A549 (cell line): ENCODE measurements around the gene HARBI1. TPM values are rescaled to one million over a fixed set of nuclear protein-coding genes. Genes with fewer than 3 reads are reported as not detected.

Experiments
- ATAC-seq, 2 experiments: fragments of 200-7000 bp in 1 of 2; fragments of >200 bp in 1 of 2; cut with Nextera tagmentation in 1 of 2; cut with Tn5 transposase in 1 of 2; 3 replicates each; pipeline versions ENCODE4 v1.8.0 to v1.9.1; 2018 to 2020; ENCODE audit warnings: mild to moderate bottlenecking in 1 of 2, moderate library complexity in 1 of 2
- CTCF ChIA-PET: fragments of 300-600 bp; sonication (Branson Sonifier 250); formaldehyde crosslinking; extraction: SDS; loops from one replicate; lab custom pipeline; 2021; ENCODE audit warnings: antibody characterized with exemption, inconsistent platforms; lab: Yijun Ruan, JAX
- POLR2A ChIA-PET: fragments of 350-600 bp; formaldehyde crosslinking; extraction: SDS; loops from one replicate; lab custom pipeline; 2021; ENCODE audit warnings: antibody characterized with exemption, inconsistent platforms; lab: Yijun Ruan, JAX
- DNase-seq, 2 experiments: peaks; one replicate each; pipeline versions ENCODE4 v3.0.0 to v3.0.0-alpha.2; 2011 to 2016; ENCODE audit warnings: low read depth in 1 of 2, low spot score in 1 of 2
- FAIRE-seq: peaks from 2 replicates; lab custom pipeline; 2011; peaks lifted over from hg19 to GRCh38; lab: Jason Lieb, UNC
- H3K27ac ChIP-seq, 2 experiments: fragments of >200 bp; sonication (Bioruptor Twin); formaldehyde crosslinking; 3 replicates each; pipeline ENCODE4 v1.5.1; 2016 to 2017
- H3K4me1 ChIP-seq: fragments of >200 bp; sonication (Bioruptor Twin); formaldehyde crosslinking; 3 replicates; pipeline ENCODE4 v1.6.1; 2016
- H3K4me2 ChIP-seq: fragments of >200 bp; sonication (Bioruptor Twin); formaldehyde crosslinking; 3 replicates; pipeline ENCODE4 v1.6.1; 2016
- H3K4me3 ChIP-seq: fragments of >200 bp; sonication (Bioruptor Twin); formaldehyde crosslinking; 3 replicates; pipeline ENCODE4 v1.5.1; 2016
- H3K9me3 ChIP-seq: fragments of >200 bp; sonication (Bioruptor Twin); formaldehyde crosslinking; 3 replicates; pipeline ENCODE4 v1.6.1; 2016
- BHLHE40 ChIP-seq: IDR thresholded peaks from 2 replicates; pipeline ENCODE4 v1.6.1; 2012; ENCODE audit warnings: low read depth, low read length, inconsistent platforms
- CBX2 ChIP-seq: fragments of 200-600 bp; sonication (generic); IDR thresholded peaks from 2 replicates; pipeline ENCODE4 v1.6.1; 2016; ENCODE audit warnings: low read depth, mild to moderate bottlenecking, borderline replicate concordance
- CBX8 ChIP-seq: fragments of 200-600 bp; sonication (generic); IDR thresholded peaks from 2 replicates; pipeline ENCODE4 v1.6.1; 2016
- CHD4 ChIP-seq: fragments of 200-600 bp; sonication (generic); IDR thresholded peaks from 2 replicates; pipeline ENCODE4 v1.6.1; 2016; ENCODE audit warnings: antibody characterized with exemption, mild to moderate bottlenecking, borderline replicate concordance
- E2F6 ChIP-seq: IDR thresholded peaks from 2 replicates; pipeline ENCODE4 v1.6.1; 2012; ENCODE audit warnings: low read depth, borderline replicate concordance
- EP300 ChIP-seq, 2 experiments: fragments of >200 bp; sonication (Bioruptor Twin); formaldehyde crosslinking; IDR thresholded peaks; 2 replicates in 1 of 2; 3 replicates in 1 of 2; pipeline ENCODE4 v1.6.1; 2016 to 2017
- FOSB ChIP-seq: fragments of 250-450 bp; sonication (Bioruptor Pico); IDR thresholded peaks from 2 replicates; pipeline ENCODE4 v1.5.0; 2020; ENCODE audit warnings: mild to moderate bottlenecking, moderate library complexity
- FOSL2 ChIP-seq, 2 experiments: fragments of 450-650 bp in 1 of 2; fragments of >200 bp in 1 of 2; sonication (Bioruptor Twin) in 1 of 2; formaldehyde crosslinking; IDR thresholded peaks; 2 replicates each; pipeline versions ENCODE4 v1.5.0 to v1.6.1; 2016 to 2020; ENCODE audit warnings: mild to moderate bottlenecking in 1 of 2, moderate library complexity in 1 of 2
- FOXS1 ChIP-seq: fragments of 250-450 bp; sonication (Bioruptor Pico); IDR thresholded peaks from 2 replicates; pipeline ENCODE4 v1.5.0; 2020; ENCODE audit warnings: mild to moderate bottlenecking, moderate library complexity
- HDAC2 ChIP-seq: fragments of 200-600 bp; sonication (generic); IDR thresholded peaks from 2 replicates; pipeline ENCODE4 v1.6.1; 2016
- HES2 ChIP-seq: fragments of >200 bp; sonication (Bioruptor Twin); formaldehyde crosslinking; IDR thresholded peaks from 2 replicates; pipeline ENCODE4 v1.6.1; 2016
- HEYL ChIP-seq: fragments of 250-450 bp; sonication (Bioruptor Pico); IDR thresholded peaks from 2 replicates; pipeline ENCODE4 v1.8.0; 2021; ENCODE audit warnings: mild to moderate bottlenecking, moderate library complexity
- HOXB5 ChIP-seq: fragments of 250-450 bp; sonication (Bioruptor Pico); IDR thresholded peaks from 2 replicates; pipeline ENCODE4 v1.5.0; 2020; ENCODE audit warnings: mild to moderate bottlenecking, moderate library complexity
- KDM1A ChIP-seq: fragments of 200-600 bp; sonication (generic); IDR thresholded peaks from 2 replicates; pipeline ENCODE4 v1.6.1; 2016; ENCODE audit warnings: low read depth, mild to moderate bottlenecking
- MAFK ChIP-seq: fragments of 450-650 bp; IDR thresholded peaks from 2 replicates; pipeline ENCODE4 v1.6.1; 2014; ENCODE audit not compliant: partially characterized antibody
- MAZ ChIP-seq: fragments of 150-350 bp; IDR thresholded peaks from 2 replicates; pipeline ENCODE4 v1.6.1; 2014; ENCODE audit warnings: antibody characterized with exemption, low read depth, low read length, borderline replicate concordance
- PBX3 ChIP-seq: IDR thresholded peaks from 2 replicates; pipeline ENCODE4 v1.6.1; 2012
- RFX5 ChIP-seq: fragments of 450-650 bp; IDR thresholded peaks from 2 replicates; pipeline ENCODE4 v1.7.1; 2014; ENCODE audit warnings: antibody characterized with exemption, mild to moderate bottlenecking, moderate library complexity
- SREBF2 ChIP-seq: fragments of 450-650 bp; IDR thresholded peaks from 2 replicates; pipeline ENCODE4 v1.6.1; 2014; ENCODE audit warnings: mild to moderate bottlenecking, moderate library complexity
- TFCP2L1 ChIP-seq: fragments of 250-450 bp; sonication (Bioruptor Pico); IDR thresholded peaks from 2 replicates; pipeline ENCODE4 v1.5.0; 2021; ENCODE audit warnings: mild to moderate bottlenecking
- ZSCAN20 ChIP-seq: fragments of 250-450 bp; sonication (Bioruptor Pico); IDR thresholded peaks from 2 replicates; pipeline ENCODE4 v1.8.0; 2022; ENCODE audit warnings: mild to moderate bottlenecking, moderate library complexity
- WGBS: methylation state at CpG from one replicate; pipeline ENCODE4 v1.1.6; 2017; ENCODE audit errors: missing lambda C conversion rate; 5-methylcytosine and 5-hydroxymethylcytosine counted together
- polyA plus RNA-seq, 4 experiments: library from polyadenylated mRNA; depleted of rRNA in 3 of 4; stranded (reverse); fragments of >200 nt; fragmentation: RNase III in 1 of 4; extraction: RNeasy Plus Mini Kit Qiagen cat#74134 plus additional on column Dnase treatment in 1 of 4; gene quantifications; 2 replicates in 3 of 4; 3 replicates in 1 of 4; pipeline ENCODE4 v1.2.3, GENCODE V29; 2011 to 2017
- TF ChIP-seq, protein P1 (sequence below): fragments of 200-600 bp; sonication (generic); IDR thresholded peaks from 2 replicates; pipeline ENCODE4 v1.6.1; 2016; ENCODE audit warnings: antibody characterized with exemption, mild to moderate bottlenecking, moderate library complexity

Gene HARBI1
- polyA plus RNA-seq, 2 of the 4 experiments (the other 2 are of a cell fraction), result 5.6 to 5.7 TPM

DNA sequence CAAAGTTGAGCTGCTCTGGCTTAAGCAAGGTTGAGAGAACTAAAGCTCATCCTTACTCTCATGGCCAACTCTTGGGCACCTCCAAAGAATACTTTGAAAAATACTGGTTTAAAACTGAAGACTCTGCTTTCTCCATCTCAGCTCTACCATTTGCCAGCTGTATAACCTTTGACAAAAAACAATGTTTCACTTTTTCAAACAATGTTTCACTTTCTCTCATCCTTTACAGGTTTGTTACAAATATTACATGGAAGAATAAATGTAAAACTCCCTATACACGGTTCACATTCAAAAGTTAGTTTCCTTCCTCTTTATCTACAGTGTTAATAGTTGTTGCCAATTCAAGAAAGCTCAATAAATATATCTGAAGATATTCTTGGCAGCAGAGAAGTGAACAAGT lies 42.4 kb downstream of the HARBI1 start:
- Histone ChIP-seq H3K4me2 (no peak overlapping the region), H3K4me1 (peaks cover 4% of the 10 kb centered on the region; the same call in 1 of the 3 replicates), H3K9me3 (no peaks in the 10 kb centered on the region), H3K4me3 (no peak overlapping the region), H3K27ac (no peak overlapping the region)
- FAIRE-seq (no peak), DNase-seq (no peak), ATAC-seq (no peak)
- TF ChIP-seq HDAC2 (no peak), PBX3 (no peak), FOSL2 (IDR thresholded peaks at IDR 0.05) (no peak), FOSL2 (CRISPR knock-in tag; IDR thresholded peaks at IDR 0.05) (no peak), BHLHE40 (no peak), E2F6 (no peak), RFX5 (no peak), TFCP2L1 (CRISPR knock-in tag) (no peak), SREBF2 (no peak), FOXS1 (CRISPR knock-in tag) (no peak), HOXB5 (CRISPR knock-in tag) (no peak), CHD4 (no peak), KDM1A (no peak)
- 67% methylated on average over 1 of the region's 1 CpG for whole genome bisulfite sequencing
- POLR2A ChIA-PET, result no interaction called here
- CTCF ChIA-PET, result interaction anchor here (0.7 kb wide), 1 partner anchor 32 kb away, joined by 3 read pairs; no protein-coding TSS in a partner anchor

- no peak overlapping the region for H3K4me3 ChIP-seq
- ChIA-PET CTCF (interaction anchor here (0.6 to 2.1 kb wide), 10 partner anchors 10 to 182 kb away, joined by 3 to 6 read pairs (median 3); no protein-coding TSS in a partner anchor), POLR2A (no interaction called here)
- H3K4me1 ChIP-seq, result no peaks in the 10 kb centered on the region
- H3K9me3 ChIP-seq, result no peaks in the 10 kb centered on the region
- 80% methylated on average over 2 of the region's 2 CpGs for WGBS
- no peak overlapping the region for H3K27ac ChIP-seq
- FAIRE-seq, result no peak
- TF ChIP-seq HEYL (CRISPR knock-in tag), result no peak
- no peak for TF ChIP-seq HDAC2
- no peak for TF ChIP-seq EP300 (IDR thresholded peaks at IDR 0.05)
- no peak for TF ChIP-seq MAFK
- no peak for TF ChIP-seq MAZ
- no peak for TF ChIP-seq ZSCAN20 (CRISPR knock-in tag)
- TF ChIP-seq FOSB (CRISPR knock-in tag), result no peak
- no peak for TF ChIP-seq CBX2
- no peak for TF ChIP-seq HES2
- TF ChIP-seq, protein P1, sequence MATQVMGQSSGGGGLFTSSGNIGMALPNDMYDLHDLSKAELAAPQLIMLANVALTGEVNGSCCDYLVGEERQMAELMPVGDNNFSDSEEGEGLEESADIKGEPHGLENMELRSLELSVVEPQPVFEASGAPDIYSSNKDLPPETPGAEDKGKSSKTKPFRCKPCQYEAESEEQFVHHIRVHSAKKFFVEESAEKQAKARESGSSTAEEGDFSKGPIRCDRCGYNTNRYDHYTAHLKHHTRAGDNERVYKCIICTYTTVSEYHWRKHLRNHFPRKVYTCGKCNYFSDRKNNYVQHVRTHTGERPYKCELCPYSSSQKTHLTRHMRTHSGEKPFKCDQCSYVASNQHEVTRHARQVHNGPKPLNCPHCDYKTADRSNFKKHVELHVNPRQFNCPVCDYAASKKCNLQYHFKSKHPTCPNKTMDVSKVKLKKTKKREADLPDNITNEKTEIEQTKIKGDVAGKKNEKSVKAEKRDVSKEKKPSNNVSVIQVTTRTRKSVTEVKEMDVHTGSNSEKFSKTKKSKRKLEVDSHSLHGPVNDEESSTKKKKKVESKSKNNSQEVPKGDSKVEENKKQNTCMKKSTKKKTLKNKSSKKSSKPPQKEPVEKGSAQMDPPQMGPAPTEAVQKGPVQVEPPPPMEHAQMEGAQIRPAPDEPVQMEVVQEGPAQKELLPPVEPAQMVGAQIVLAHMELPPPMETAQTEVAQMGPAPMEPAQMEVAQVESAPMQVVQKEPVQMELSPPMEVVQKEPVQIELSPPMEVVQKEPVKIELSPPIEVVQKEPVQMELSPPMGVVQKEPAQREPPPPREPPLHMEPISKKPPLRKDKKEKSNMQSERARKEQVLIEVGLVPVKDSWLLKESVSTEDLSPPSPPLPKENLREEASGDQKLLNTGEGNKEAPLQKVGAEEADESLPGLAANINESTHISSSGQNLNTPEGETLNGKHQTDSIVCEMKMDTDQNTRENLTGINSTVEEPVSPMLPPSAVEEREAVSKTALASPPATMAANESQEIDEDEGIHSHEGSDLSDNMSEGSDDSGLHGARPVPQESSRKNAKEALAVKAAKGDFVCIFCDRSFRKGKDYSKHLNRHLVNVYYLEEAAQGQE, result no peak
- TF ChIP-seq HOXB5 (CRISPR knock-in tag), result no peak
- TF ChIP-seq CBX8, result no peak
- ATAC-seq, result no peak
- DNase-seq, result no peak
- H3K4me2 ChIP-seq, result no peak overlapping the region
These were observed 46.1 kb downstream of the HARBI1 start for GRCh38 chr11:46570790-46571398.
